Trophoblast cell (in vitro differentiated cells and primary cell): ENCODE data around the gene FOXO6.

Source experiments
- DNase-seq, 2 donors: peaks; one replicate each; pipeline ENCODE4 v3.0.0-alpha.2; 2016
- H2AFZ ChIP-seq: 2 replicates; pipeline ENCODE4 v1.6.1; 2013; ENCODE audit warnings: low read length, moderate library complexity, mild to moderate bottlenecking; ENCODE audit not compliant: insufficient read depth, poor library complexity
- H2AK5ac ChIP-seq: 2 replicates; pipeline ENCODE4 v1.6.1; 2013; ENCODE audit warnings: mild to moderate bottlenecking, low read length
- H2BK120ac ChIP-seq: 2 replicates; pipeline ENCODE4 v1.6.1; 2013; ENCODE audit warnings: low read length, mild to moderate bottlenecking, moderate library complexity; ENCODE audit not compliant: insufficient read depth, poor library complexity
- H2BK12ac ChIP-seq: 2 replicates; pipeline ENCODE4 v1.6.1; 2013; ENCODE audit warnings: mild to moderate bottlenecking, low read length, moderate library complexity
- H2BK5ac ChIP-seq: 2 replicates; pipeline ENCODE4 v1.6.1; 2013; ENCODE audit warnings: low read length, low read depth, moderate library complexity, mild to moderate bottlenecking; ENCODE audit not compliant: poor library complexity
- H3K14ac ChIP-seq: 2 replicates; pipeline ENCODE4 v1.6.1; 2013; ENCODE audit warnings: mild to moderate bottlenecking, low read length
- H3K18ac ChIP-seq: 2 replicates; pipeline ENCODE4 v1.6.1; 2013; ENCODE audit warnings: mild to moderate bottlenecking, low read length
- H3K23ac ChIP-seq: 2 replicates; pipeline ENCODE4 v1.6.1; 2013; ENCODE audit warnings: low read length
- H3K27ac ChIP-seq: 2 replicates; pipeline ENCODE4 v1.5.1; 2013; ENCODE audit warnings: low read depth, mild to moderate bottlenecking, inconsistent platforms, low read length, moderate library complexity
- H3K27me3 ChIP-seq: 2 replicates; pipeline ENCODE4 v1.6.1; 2013; ENCODE audit warnings: inconsistent platforms, mild to moderate bottlenecking, low read length, moderate library complexity; ENCODE audit not compliant: insufficient read depth
- H3K36me3 ChIP-seq, 2 experiments: 1 replicate in 1 of 2; 2 replicates in 1 of 2; pipeline ENCODE4 v1.6.1; 2013; ENCODE audit warnings: low read length in 2 of 2, mild to moderate bottlenecking in 2 of 2, moderate library complexity in 1 of 2; ENCODE audit not compliant: insufficient read depth in 2 of 2, control insufficient read depth in 1 of 2
- H3K4ac ChIP-seq: 2 replicates; pipeline ENCODE4 v1.6.1; 2013; ENCODE audit warnings: low read depth, mild to moderate bottlenecking, low read length, moderate library complexity
- H3K4me1 ChIP-seq, 2 experiments: 1 replicate in 1 of 2; 2 replicates in 1 of 2; pipeline ENCODE4 v1.6.1; 2013; ENCODE audit warnings: low read length in 2 of 2, mild to moderate bottlenecking in 2 of 2, moderate library complexity in 1 of 2; ENCODE audit not compliant: insufficient read depth in 2 of 2, control insufficient read depth in 1 of 2
- H3K4me2 ChIP-seq: 2 replicates; pipeline ENCODE4 v1.6.1; 2013; ENCODE audit warnings: inconsistent platforms, mild to moderate bottlenecking, low read length, moderate library complexity
- H3K4me3 ChIP-seq: 2 replicates; pipeline ENCODE4 v1.5.1; 2013; ENCODE audit warnings: mild to moderate bottlenecking, low read depth, low read length, inconsistent platforms
- H3K79me1 ChIP-seq: one replicate; pipeline ENCODE4 v1.6.1; 2013; ENCODE audit warnings: low read length
- H3K79me2 ChIP-seq: 2 replicates; pipeline ENCODE4 v1.6.1; 2013; ENCODE audit warnings: low read length, mild to moderate bottlenecking; ENCODE audit not compliant: control insufficient read depth, insufficient read depth, poor library complexity
- H3K9ac ChIP-seq: 2 replicates; pipeline ENCODE4 v1.6.1; 2013; ENCODE audit warnings: mild to moderate bottlenecking, low read length
- H3K9me3 ChIP-seq: 2 replicates; pipeline ENCODE4 v1.6.1; 2013; ENCODE audit warnings: low read depth, mild to moderate bottlenecking, control low read depth, inconsistent platforms, low read length; ENCODE audit not compliant: insufficient read depth
- H4K12ac ChIP-seq: 2 replicates; pipeline ENCODE4 v1.6.1; 2013; ENCODE audit warnings: low read depth, mild to moderate bottlenecking, low read length, moderate library complexity
- H4K8ac ChIP-seq: 2 replicates; pipeline ENCODE4 v1.6.1; 2013; ENCODE audit warnings: low read depth, mild to moderate bottlenecking, low read length, moderate library complexity
- H4K91ac ChIP-seq: one replicate; pipeline ENCODE4 v1.6.1; 2013; ENCODE audit warnings: low read depth, mild to moderate bottlenecking, low read length, moderate library complexity
- WGBS: extraction: QIAGEN DNeasy Blood & Tissue Kit; methylation state at CpG from one replicate; pipeline ENCODE4 v1.1.7; 2013; ENCODE audit warnings: missing lambda C conversion rate; ENCODE audit not compliant: insufficient read length, insufficient coverage; ENCODE audit errors: extremely low coverage; 5-methylcytosine and 5-hydroxymethylcytosine counted together

The FOXO6 gene

DNA sequence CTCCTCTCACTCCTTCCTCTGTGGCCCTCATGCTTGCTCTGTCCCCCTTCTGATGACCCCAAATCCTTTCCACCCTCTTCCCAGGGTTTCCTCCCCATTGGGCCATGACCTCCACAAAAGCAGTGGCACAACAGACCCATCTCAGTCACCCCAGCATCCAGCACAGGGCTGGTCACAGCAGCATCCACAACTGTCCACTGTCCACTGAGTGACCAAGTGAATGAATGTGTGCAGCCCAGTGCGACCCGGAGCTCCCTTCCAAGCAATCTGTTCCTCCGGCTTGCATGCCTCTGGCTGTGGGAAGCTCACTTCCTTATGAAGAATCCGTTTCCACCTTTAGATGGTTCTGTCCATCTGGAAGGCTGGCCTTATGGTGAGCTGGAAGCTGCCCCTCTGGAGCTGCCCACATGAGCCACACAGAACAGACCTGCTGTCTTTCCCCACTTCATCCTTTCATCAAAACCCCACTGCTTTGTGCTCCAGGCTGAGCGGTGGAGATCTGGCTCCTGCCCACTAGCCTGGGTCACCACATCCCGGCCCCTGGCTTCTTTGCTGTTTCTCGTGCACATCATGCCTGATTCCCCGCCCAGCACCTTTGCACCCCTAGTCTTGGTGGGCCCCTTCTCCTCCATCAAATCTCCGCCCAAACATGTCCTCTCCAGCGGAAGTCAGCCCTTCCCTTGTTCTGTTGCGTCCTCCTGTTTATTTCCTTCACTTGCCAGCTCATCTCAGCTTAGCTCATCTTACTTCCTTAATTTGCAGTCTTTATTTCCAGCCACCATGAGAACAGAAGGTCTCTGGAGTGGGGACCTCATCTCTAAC lies 66.9 kb downstream of the FOXO6 start:
- Histone ChIP-seq H4K91ac (no peak overlapping the region), H3K79me1 (peaks cover 9% of the 10 kb centered on the region), H3K18ac (no peak overlapping the region), H3K14ac (no peak overlapping the region), H4K12ac (no peak overlapping the region), H3K4me3 (no peak overlapping the region), H3K4me2 (no peak overlapping the region), H3K27ac (no peak overlapping the region), H3K9ac (no peak overlapping the region), H3K9me3 (peaks cover 6% of the 10 kb centered on the region), H2BK12ac (no peak overlapping the region), H3K4ac (no peak overlapping the region), H2AFZ (no peak overlapping the region), H3K36me3 (no peaks in the 10 kb centered on the region), H3K27me3 (no peaks in the 10 kb centered on the region), H3K23ac (no peak overlapping the region), H2BK5ac (no peak overlapping the region), H3K4me1 (peaks cover 4 to 6% of the 10 kb centered on the region in 2 experiments), H4K8ac (no peak overlapping the region), H2AK5ac (no peak overlapping the region), H3K79me2 (peaks cover 3% of the 10 kb centered on the region), H2BK120ac (no peak overlapping the region)
- DNase-seq: no peak
- no CpG with 5 or more reads among the region's 11 CpGs for WGBS

DNA sequence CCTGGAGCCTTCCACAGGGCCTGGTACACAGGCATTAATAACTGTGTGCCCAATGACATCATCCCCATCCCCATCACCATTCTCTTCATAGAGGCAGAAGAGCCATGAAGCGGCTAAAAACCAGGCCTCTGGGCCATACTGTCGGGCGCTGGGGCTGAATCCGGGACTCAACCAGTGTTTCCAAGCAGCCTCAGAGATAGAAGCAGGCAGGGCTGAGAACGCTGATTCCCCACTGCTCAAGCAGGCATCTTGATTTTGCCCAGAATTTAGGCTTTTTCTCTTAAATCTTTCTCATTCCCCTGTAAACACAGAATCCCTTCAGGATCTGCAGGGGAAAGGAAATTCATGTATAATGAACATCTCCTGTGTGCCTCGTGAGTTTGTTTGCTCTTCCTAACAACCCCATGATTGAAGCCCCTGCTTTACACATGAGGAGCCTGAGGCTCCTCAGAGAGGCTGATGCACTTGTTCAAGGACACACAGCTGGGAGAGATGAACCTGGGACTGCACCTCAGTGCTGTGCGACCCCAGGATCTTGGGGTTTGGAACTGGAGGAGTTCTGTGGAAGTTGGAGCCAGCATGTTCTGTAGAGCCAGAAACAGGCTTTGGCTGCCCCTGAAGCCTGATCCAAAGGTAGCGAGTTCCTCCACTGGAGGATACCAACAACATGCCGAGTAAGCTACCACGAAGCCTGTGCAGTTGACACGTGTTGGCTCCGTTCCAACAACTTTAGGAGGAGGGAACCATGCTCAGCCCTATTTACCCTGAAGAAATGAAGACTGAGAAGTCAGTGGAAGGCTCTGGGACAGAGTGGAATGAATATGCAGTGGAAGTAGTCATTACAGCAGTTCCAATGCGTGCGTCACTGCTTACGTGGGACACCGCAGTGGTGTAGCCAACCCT lies 67.8 kb downstream of the FOXO6 start:
- no peak overlapping the region for H3K23ac ChIP-seq
- peaks cover 17% of the 10 kb centered on the region for H3K79me1 ChIP-seq
- no peaks in the 10 kb centered on the region for H3K36me3 ChIP-seq
- DNase-seq: peak in 1 of 2 donors; percentile 11
- no peak overlapping the region for H2BK120ac ChIP-seq
- no peak overlapping the region for H3K27ac ChIP-seq
- no peak overlapping the region for H2BK5ac ChIP-seq
- H3K9me3 ChIP-seq: peaks cover 6% of the 10 kb centered on the region
- no peak overlapping the region for H3K4me3 ChIP-seq
- no peak overlapping the region for H3K4me2 ChIP-seq
- no peak overlapping the region for H2AK5ac ChIP-seq
- no peak overlapping the region for H4K91ac ChIP-seq
- H4K12ac ChIP-seq: no peak overlapping the region
- H2BK12ac ChIP-seq: no peak overlapping the region
- no peak overlapping the region for H3K14ac ChIP-seq
- H2AFZ ChIP-seq: no peak overlapping the region
- no peak overlapping the region for H4K8ac ChIP-seq
- no peak overlapping the region for H3K4ac ChIP-seq
- no peak overlapping the region for H3K9ac ChIP-seq
- no peak overlapping the region for H3K18ac ChIP-seq
- no peaks in the 10 kb centered on the region for H3K27me3 ChIP-seq
- WGBS: no CpG with 5 or more reads among the region's 16 CpGs
- peaks cover 9 to 13% of the 10 kb centered on the region in 2 experiments for H3K4me1 ChIP-seq
- peaks cover 3% of the 10 kb centered on the region for H3K79me2 ChIP-seq

GRCh38 chr1:41429641-41430035 lies 68.4 kb downstream of the FOXO6 start:
- DNase-seq: no peak
- Histone ChIP-seq H2BK5ac (no peak overlapping the region), H2AK5ac (no peak overlapping the region), H3K4me2 (no peak overlapping the region), H3K36me3 (no peaks in the 10 kb centered on the region), H4K12ac (no peak overlapping the region), H2BK120ac (no peak overlapping the region), H3K23ac (no peak overlapping the region), H2AFZ (no peak overlapping the region), H3K4me1 (peaks cover 12 to 18% of the 10 kb centered on the region in 2 experiments), H3K79me2 (peaks cover 3% of the 10 kb centered on the region), H2BK12ac (no peak overlapping the region), H3K9me3 (peaks cover 4% of the 10 kb centered on the region), H3K4ac (no peak overlapping the region), H3K9ac (no peak overlapping the region), H3K27me3 (no peaks in the 10 kb centered on the region), H3K27ac (no peak overlapping the region), H4K8ac (no peak overlapping the region), H3K18ac (no peak overlapping the region), H4K91ac (no peak overlapping the region), H3K79me1 (peaks cover 22% of the 10 kb centered on the region), H3K14ac (no peak overlapping the region), H3K4me3 (no peak overlapping the region)
- no CpG with 5 or more reads among the region's 5 CpGs for WGBS

DNA sequence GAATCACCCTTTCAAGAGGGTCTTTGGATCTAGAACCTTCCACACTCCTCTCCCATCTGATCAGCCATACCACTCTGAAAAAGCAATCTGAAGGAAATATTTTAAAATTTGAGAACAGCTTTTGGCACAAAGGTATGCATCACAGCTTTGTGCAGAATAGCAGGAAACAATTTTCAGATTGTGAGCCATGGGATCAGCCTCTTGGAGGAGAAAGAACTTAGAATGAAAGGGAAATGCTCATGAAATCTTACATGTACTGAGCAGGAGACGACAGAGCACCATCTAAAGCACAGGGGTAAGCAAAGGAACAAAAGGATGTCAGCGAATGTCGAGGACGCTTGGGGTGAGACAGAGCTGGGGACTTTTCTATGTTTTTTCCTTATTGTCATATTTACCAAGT lies 68.8 kb downstream of the FOXO6 start:
- DNase-seq: no peak
- H3K4ac ChIP-seq: no peak overlapping the region
- no peak overlapping the region for H3K14ac ChIP-seq
- H3K79me2 ChIP-seq: peaks cover 3% of the 10 kb centered on the region
- no peaks in the 10 kb centered on the region for H3K9me3 ChIP-seq
- H3K23ac ChIP-seq: no peak overlapping the region
- H3K9ac ChIP-seq: no peak overlapping the region
- no peak overlapping the region for H2AFZ ChIP-seq
- peaks cover 16 to 22% of the 10 kb centered on the region in 2 experiments for H3K4me1 ChIP-seq
- H3K4me2 ChIP-seq: no peak overlapping the region
- H2BK5ac ChIP-seq: no peak overlapping the region
- H3K27me3 ChIP-seq: no peaks in the 10 kb centered on the region
- H4K12ac ChIP-seq: no peak overlapping the region
- no peak overlapping the region for H2BK12ac ChIP-seq
- H3K18ac ChIP-seq: no peak overlapping the region
- H3K4me3 ChIP-seq: no peak overlapping the region
- no peak overlapping the region for H4K8ac ChIP-seq
- H3K36me3 ChIP-seq: no peaks in the 10 kb centered on the region
- H4K91ac ChIP-seq: no peak overlapping the region
- peaks cover 27% of the 10 kb centered on the region for H3K79me1 ChIP-seq
- H2AK5ac ChIP-seq: no peak overlapping the region
- H2BK120ac ChIP-seq: no peak overlapping the region
- WGBS: no CpG with 5 or more reads among the region's 4 CpGs
- no peak overlapping the region for H3K27ac ChIP-seq
